CD4-positive, alpha-beta T cell treated with Interleukin-6 for 4 hours (primary cell): ENCODE results near the gene CROCC.
A peak's percentile ranks its signal among the peaks of the same experiment; 100 is the strongest.
"Not testable (repeated sequence)": the region's sequence is repeated elsewhere in the genome, so short reads cannot be mapped to it uniquely, and the experiment has no call there.

ENCODE experiments used
- DNase-seq: peaks from one replicate; pipeline ENCODE4 v3.0.0-alpha.2; 2020; ENCODE audit warnings: mixed read lengths

Gene CROCC

DNA sequence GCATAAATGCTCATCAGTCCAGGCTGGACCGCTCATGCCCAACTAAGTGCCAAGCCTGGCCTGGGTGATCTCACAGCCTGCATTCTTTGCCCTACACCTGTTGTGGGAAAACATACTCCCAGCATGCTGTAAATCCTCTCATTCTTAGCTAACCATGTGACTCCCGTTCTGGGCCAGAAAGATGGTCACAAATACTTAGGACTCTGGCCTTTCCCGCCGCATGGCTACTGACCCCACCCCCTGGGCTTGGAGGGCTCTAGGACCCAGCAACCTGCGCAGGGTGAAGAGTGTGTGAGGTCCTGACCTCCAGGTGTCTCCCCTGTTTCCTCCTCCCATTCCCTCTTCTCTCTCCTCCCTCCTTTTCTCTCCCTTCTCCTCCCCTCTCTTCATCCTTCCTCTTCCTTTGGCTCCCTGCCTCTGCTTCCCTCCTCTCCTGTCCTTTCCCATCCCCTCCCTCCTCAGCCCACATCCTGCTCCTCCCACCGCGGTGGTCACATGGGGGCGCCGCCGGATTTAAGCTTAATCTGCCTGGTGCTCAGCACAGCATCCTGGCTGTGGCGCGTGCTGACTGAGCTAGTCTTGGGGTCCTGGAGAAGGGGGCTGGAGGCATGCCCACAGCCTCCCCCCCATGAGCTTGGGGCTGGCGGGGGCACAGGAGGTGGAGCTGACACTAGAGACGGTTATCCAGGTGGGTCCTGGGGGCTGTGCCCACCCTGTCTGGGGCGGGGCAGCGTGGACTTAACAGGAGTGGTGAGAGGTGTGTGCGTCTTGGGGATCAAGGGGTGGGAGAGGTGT, at the start of gene CROCC:
Gene CROCC, plus strand, starts transcription at position 541 of the 795 bp plus-strand sequence. Its CDS starts 88 bp downstream, at position 629.
- peak; percentile 67 for DNase-seq

DNA sequence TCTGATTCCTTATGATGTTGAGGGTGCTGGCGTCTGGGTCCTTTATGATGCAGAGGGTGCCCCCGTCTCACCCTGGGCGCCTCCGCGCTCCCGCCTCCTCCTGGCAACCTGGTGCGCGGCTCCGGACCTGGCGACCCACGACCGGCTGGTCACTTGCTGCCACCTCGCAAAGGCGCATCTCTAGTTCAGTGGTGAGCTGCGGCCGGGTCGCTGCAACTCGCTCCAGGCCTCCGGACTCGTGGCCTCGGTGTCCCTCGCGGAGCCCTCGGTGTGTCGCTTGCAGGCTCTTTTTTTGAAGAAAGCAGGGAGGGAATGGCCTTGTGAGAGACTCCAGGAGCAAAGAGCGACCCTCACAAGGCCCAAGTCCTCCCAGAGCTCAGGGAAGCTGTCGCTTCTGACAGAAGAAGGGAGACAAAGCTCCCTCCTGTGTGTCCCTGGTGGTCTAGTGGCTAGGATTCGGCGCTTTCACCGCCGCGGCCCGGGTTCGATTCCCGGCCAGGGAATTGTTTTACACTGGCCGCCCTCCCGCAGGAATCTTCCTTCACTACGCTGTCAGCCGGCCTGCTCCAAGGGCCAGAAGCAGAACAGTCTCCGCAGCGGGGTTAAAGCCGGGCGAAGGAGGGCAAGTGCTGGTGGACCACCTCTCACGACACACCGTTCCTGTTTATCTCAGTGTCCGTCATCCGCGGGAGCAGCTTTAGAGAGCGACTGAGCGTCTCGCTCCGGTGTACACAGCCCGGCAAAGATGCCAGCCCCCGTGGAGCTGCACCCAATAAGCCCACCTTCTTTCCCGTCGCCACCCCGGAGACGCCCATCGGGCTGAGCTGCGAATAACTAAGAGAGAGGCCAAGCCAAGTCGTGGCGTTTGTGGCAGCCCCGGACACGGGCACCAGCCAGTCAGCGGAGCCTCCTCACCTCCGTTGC, 49.3 kb upstream of the CROCC start:
- DNase-seq: peak; percentile 32

- DNase-seq: peak; percentile 73
Measured at GRCh38 chr1:16873076-16873879, 48.5 kb upstream of the CROCC start.

DNA sequence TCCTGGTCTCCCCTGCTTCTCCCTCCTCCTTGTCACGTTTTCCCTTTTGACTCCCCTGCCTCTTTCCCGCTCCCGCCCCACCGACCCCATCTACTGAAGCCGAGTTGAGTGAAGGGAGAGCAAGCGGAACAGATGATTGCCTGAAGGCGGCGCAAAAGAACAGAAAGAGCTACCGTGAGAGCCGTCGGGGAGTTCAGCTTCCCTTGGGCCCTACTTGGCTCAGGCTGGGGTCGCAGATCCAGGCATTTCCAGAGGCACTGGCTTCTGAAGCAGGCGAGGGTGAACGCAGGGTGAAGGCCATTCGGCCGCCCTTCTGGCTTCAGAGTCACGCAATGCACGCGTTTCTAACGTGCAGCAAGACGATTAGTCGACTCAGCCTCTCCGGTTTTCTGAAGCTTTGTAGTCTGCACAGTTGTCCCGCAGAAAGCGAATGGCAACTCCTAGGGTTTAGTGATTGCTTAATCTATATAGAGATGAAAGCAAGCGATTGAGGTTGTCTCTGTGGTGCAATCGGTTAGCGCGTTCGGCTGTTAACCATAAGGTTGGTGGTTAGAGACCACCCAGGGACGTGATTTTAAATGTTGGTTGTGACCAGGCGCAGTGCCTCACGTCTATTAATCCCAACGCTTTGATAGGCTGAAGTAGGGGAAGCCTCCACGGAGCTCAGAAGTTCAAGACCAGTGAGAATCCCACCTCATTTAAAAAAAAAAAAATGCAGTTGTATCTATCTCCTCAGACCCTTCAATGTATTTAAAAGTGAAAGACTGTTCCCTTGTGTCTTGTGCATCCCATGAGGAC, 46.6 kb upstream of the CROCC start:
- not testable (repeated sequence) for DNase-seq

GRCh38 chr1:16881742-16882141, 40.0 kb upstream of the CROCC start:
- DNase-seq: not testable (repeated sequence)

DNA sequence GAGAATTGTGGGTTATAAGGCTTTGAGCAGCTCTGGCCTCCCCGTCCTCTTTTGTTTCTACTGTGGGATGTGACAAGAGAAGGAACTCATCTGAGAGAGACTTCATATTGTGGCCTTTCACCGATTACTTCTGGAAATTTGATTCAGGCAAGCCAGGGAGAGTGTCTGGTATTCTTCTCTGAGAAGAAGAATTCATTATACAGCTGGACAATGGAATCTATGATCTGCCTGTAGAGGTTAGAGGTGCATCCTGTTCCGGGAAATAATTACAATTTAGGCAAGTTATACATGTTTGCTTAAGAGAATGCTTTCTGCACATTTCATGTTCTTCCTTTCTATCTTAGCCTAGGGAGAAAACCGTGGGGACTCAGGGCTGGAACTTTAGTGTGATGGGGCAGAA, 38.7 kb upstream of the CROCC start:
- DNase-seq: no peak

GRCh38 chr1:16884487-16884886, 37.2 kb upstream of the CROCC start:
- DNase-seq: not testable (repeated sequence)

GRCh38 chr1:16886860-16887605, 34.7 kb upstream of the CROCC start:
- DNase-seq: no peak

DNA sequence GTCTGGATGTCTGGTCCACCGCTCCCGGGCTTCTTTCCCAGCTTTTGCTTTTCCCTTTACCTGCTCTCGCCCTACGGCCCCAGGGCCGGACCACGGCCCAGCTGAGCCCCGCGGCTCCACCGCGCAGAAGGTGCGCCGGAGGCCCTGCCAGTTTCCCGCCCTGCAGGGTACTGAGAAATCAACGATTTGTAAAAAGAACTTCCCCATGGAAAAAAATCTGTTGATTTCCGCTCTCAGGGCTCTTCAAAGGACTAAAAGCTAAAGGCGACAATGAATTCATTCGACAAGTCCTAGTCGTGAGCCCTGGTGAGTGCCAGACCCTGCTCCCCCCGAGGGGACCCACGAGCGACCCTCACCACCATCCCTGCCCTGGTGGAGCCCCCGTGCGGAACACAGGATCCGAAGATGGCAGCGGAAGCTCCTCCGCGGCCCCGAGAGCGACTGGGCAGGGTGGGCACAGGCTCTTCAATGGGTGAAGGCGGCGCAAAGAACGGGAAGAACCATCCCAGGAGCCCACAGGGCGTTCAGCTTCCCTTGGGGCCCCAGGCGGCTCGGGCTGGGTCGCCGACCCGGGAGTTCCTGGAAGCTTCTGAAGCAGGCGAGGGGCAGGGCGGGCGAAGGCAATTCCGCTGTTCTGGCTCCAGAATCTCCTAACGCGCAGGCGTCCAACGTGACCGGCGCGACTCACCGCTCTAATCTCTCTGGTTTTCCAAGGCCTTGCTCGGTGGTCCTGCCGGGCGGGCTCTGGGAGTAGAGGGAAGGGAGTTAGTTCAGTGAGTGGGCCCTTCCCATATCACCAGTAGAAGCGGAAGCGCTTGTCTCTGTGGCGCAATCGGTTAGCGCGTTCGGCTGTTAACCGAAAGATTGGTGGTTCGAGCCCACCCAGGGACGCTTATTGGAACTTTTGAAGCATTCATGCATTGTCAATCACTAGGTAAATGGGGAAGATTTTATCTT, 32.6 kb upstream of the CROCC start:
- peak; percentile 72 for DNase-seq

DNA sequence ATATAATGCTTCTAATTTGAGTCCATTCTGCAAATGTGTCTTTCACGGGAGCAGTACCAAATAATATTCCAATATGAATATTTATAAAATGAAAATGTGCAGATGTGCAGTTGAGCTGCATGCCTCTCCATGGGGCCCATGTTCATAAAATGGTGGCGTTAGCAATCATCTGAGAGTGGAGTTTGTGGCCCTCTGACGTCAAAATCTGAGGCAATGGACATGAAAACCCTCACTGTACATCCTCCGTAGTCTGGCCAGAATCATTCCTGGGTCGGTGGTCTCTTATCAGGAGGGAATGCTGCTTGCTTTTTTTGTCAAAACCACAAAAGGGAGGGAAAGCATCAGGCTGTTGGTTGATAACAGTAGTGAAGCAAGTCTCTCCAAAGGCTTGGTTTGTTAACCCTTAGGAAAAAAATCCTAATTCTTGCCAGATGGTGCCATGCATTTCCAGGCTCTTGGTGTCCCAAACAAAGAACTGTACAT, 31.2 kb upstream of the CROCC start:
- not testable (repeated sequence) for DNase-seq

- not testable (repeated sequence) for DNase-seq
Measured at GRCh38 chr1:16891057-16891456, 30.7 kb upstream of the CROCC start.

- not testable (repeated sequence) for DNase-seq
Measured at GRCh38 chr1:16892978-16893525, 28.7 kb upstream of the CROCC start.

DNA sequence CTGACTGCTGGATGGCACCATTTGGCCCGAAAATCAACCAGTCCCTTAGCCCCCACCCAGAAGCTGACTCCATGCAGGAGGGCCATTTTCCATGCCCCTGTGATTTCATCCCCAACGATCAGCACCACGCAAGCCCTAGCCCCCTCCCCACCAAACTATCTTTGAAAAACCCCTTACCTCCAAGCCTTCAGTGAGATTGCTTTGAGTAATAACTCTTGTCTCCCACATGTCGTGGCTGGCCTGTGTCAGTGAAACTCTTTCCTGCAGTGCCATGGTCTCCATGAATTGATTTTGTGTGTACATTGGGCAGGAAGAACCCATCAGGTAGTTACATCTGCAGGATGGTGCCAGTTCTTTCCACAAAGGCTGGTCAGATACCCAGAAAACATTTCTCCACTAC, 27.9 kb upstream of the CROCC start:
- DNase-seq: not testable (repeated sequence)

DNA sequence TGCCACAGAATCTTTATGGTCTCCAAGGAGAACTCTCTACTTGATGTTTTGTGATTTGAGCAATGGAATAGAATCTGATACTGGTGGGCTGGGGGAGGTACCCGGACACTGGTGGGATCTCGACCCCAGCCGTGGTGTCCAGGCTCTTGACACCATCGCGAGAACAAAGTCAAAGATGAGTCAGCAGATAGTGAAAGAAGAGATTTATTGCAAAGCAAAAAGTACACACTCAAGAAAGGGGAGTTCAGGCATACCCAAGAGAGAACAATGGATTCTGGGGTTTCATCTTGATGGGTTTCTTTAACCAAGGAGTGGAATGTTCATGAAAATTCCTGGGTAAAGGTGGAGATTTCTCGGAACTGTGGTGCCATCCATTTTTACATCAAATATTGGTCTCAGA, 27.4 kb upstream of the CROCC start:
- DNase-seq: not testable (repeated sequence)

DNA sequence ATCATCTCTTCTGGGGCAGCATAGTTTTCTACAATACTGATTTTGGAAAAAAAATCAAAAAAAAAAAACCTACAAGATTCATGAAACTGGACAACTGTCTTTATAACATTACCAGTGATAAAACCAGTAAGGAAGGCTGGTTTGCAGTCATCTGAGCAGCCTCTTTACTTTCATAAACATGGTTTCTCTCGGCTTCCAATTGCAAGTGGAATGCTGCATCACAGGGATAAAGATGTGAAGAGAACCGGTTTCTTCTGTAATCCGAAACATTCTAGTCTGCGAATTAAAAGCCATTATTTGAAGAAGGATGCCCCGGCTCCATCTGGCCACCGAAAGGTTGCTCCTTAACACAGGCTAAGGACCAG, 26.5 kb upstream of the CROCC start:
- not testable (repeated sequence) for DNase-seq

DNA sequence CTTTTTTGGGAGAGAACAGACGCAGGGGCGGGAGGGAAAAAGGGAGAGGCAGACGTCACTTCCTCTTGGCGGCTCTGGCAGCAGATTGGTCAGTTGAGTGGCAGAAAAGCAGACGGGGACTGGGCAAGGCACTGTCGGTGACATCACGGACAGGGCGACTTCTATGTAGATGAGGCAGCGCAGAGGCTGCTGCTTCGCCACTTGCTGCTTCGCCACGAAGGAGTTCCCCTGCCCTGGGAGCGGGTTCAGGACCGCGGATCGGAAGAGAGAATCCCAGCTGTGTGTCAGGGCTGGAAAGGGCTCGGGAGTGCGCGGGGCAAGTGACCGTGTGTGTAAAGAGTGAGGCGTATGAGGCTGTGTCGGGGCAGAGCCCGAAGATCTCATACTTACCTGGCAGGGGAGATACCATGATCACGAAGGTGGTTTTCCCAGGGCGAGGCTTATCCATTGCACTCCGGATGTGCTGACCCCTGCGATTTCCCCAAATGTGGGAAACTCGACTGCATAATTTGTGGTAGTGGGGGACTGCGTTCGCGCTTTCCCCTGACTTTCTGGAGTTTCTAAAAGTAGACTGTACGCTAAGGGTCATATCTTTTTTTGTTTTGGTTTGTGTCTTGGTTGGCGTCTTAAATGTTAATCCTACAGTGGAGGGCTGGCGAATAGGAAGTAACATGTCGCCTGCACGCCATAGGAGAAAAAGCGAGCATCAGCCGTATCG, 26.0 kb upstream of the CROCC start, which contains the start of gene RNU1-2:
Gene RNU1-2, plus strand, starts transcription at position 383 of the 718 bp plus-strand sequence.
- DNase-seq: peak; percentile 83

- peak; percentile 31 for DNase-seq
Measured at GRCh38 chr1:16896316-16897055, 25.2 kb upstream of the CROCC start.

GRCh38 chr1:16897653-16898052, 24.1 kb upstream of the CROCC start:
- not testable (repeated sequence) for DNase-seq
